PFSK-1 (cell line): Measurements from ENCODE around the gene PDE8A.

Source experiments
- FOXP2 ChIP-seq: optimal IDR thresholded peaks from 2 replicates; pipeline ENCODE3; 2011; ENCODE audit warnings: borderline replicate concordance, control low read depth, inconsistent platforms; ENCODE audit not compliant: insufficient read depth; ENCODE audit errors: extremely low read length, extremely low read depth
- POLR2AphosphoS5 ChIP-seq: IDR thresholded peaks from 2 replicates; pipeline ENCODE4 v1.6.1; 2012; ENCODE audit warnings: low read depth, mild to moderate bottlenecking, control low read depth, low read length, moderate library complexity
- REST ChIP-seq, 2 experiments: IDR thresholded peaks; 2 replicates each; pipeline versions ENCODE4 v1.6.1 to v1.8.0; 2011 to 2012; ENCODE audit warnings: low read depth in 2 of 2, low read length in 2 of 2, control low read depth in 1 of 2, inconsistent platforms in 1 of 2, mild to moderate bottlenecking in 1 of 2, moderate library complexity in 1 of 2; ENCODE audit not compliant: insufficient read depth in 1 of 2
- SIN3A ChIP-seq: IDR thresholded peaks from 2 replicates; pipeline ENCODE4 v1.6.1; 2012; ENCODE audit warnings: mild to moderate bottlenecking, low read length, moderate library complexity, borderline replicate concordance; ENCODE audit not compliant: insufficient read depth
- TAF1 ChIP-seq: IDR thresholded peaks from 2 replicates; pipeline ENCODE4 v1.6.1; 2012; ENCODE audit warnings: low read length, control low read depth, borderline replicate concordance; ENCODE audit not compliant: insufficient read depth

Gene PDE8A

GRCh38 chr15:85024509-85025336 is 43.1 kb downstream of the PDE8A start:
- TF ChIP-seq FOXP2 (no peak), TAF1 (no peak), POLR2AphosphoS5 (no peak), SIN3A (no peak), REST (IDR thresholded peaks at IDR 0.05; ENCODE audit: insufficient read depth in 1 of 2, low read depth in 2 of 2, low read length in 2 of 2) (no peak)

GRCh38 chr15:85025516-85026251 is 44.0 kb downstream of the PDE8A start:
- TF ChIP-seq SIN3A: no peak
- TF ChIP-seq TAF1: no peak
- TF ChIP-seq FOXP2: no peak
- TF ChIP-seq REST (IDR thresholded peaks at IDR 0.05; ENCODE audit: insufficient read depth in 1 of 2, low read depth in 2 of 2, low read length in 2 of 2): no peak
- no peak for TF ChIP-seq POLR2AphosphoS5

GRCh38 chr15:85026304-85027032 is 44.8 kb downstream of the PDE8A start:
- TF ChIP-seq TAF1 (no peak), FOXP2 (no peak), POLR2AphosphoS5 (no peak), REST (IDR thresholded peaks at IDR 0.05; ENCODE audit: insufficient read depth in 1 of 2, low read depth in 2 of 2, low read length in 2 of 2) (no peak), SIN3A (no peak)

- TF ChIP-seq TAF1 (no peak), REST (IDR thresholded peaks at IDR 0.05; ENCODE audit: insufficient read depth in 1 of 2, low read depth in 2 of 2, low read length in 2 of 2) (no peak), POLR2AphosphoS5 (no peak)
Observed at GRCh38 chr15:85027033-85027380, 45.4 kb downstream of the PDE8A start.
